HFF-Myc (cell line): ENCODE data around the gene NBPF9.
"Not testable (repeated sequence)": the region's sequence is repeated elsewhere in the genome, so short reads cannot be mapped to it uniquely, and the experiment has no call there.

Experiments
- DNase-seq: peaks from one replicate; pipeline ENCODE4 v3.0.0-alpha.2; 2011; ENCODE audit warnings: low read depth; ENCODE audit errors: extremely low read depth
- H3K4me3 ChIP-seq: replicated peaks from 2 replicates; pipeline ENCODE4 v1.5.1; 2011; ENCODE audit warnings: low read depth, mild to moderate bottlenecking, control low read depth, low read length

Gene NBPF9

GRCh38 chr1:149103109-149104081 lies at the start of gene NBPF9:
Gene NBPF9, minus strand, starts transcription at chr1:149103551. Its CDS starts 21,412 bp downstream, at chr1:149082139.
- peak within 1 kb of the TSS; percentile 39 for H3K4me3 ChIP-seq
- not testable (repeated sequence) for DNase-seq

GRCh38 chr1:149149909-149150308 lies 46.6 kb upstream of the NBPF9 start:
- DNase-seq, H3K4me3 ChIP-seq: not testable (repeated sequence)

GRCh38 chr1:149137585-149137984 lies 34.2 kb upstream of the NBPF9 start:
- H3K4me3 ChIP-seq, DNase-seq: not testable (repeated sequence)

GRCh38 chr1:149130938-149131337 lies 27.6 kb upstream of the NBPF9 start:
- not testable (repeated sequence) for DNase-seq, H3K4me3 ChIP-seq

GRCh38 chr1:149129245-149129644 lies 25.9 kb upstream of the NBPF9 start:
- not testable (repeated sequence) for DNase-seq, H3K4me3 ChIP-seq

GRCh38 chr1:149126555-149127145 lies 23.3 kb upstream of the NBPF9 start:
- H3K4me3 ChIP-seq, result not testable (repeated sequence)

GRCh38 chr1:149123948-149124926 lies 20.9 kb upstream of the NBPF9 start:
- not testable (repeated sequence) for H3K4me3 ChIP-seq, DNase-seq

More at GRCh38 chr1:149126555-149127145, 23.3 kb upstream of the NBPF9 start:
- DNase-seq, result not testable (repeated sequence)

- not testable (repeated sequence) for H3K4me3 ChIP-seq
Measured at GRCh38 chr1:149112828-149113227, 9.5 kb upstream of the NBPF9 start.

GRCh38 chr1:149110343-149110742 lies 7.0 kb upstream of the NBPF9 start:
- DNase-seq, H3K4me3 ChIP-seq: not testable (repeated sequence)

More at GRCh38 chr1:149112828-149113227, 9.5 kb upstream of the NBPF9 start:
- not testable (repeated sequence) for DNase-seq

GRCh38 chr1:149102574-149102973 lies 777 bp downstream of the NBPF9 start:
- not testable (repeated sequence) for DNase-seq
- H3K4me3 ChIP-seq, result peak overlapping the region; percentile 37

- not testable (repeated sequence) for H3K4me3 ChIP-seq
Measured at GRCh38 chr1:149098276-149098675, 5.1 kb downstream of the NBPF9 start.

GRCh38 chr1:149093155-149093554 lies 10.2 kb downstream of the NBPF9 start:
- not testable (repeated sequence) for H3K4me3 ChIP-seq, DNase-seq

More at GRCh38 chr1:149098276-149098675, 5.1 kb downstream of the NBPF9 start:
- not testable (repeated sequence) for DNase-seq

GRCh38 chr1:149075505-149076127 lies 27.7 kb downstream of the NBPF9 start:
- DNase-seq, H3K4me3 ChIP-seq: not testable (repeated sequence)

GRCh38 chr1:149064611-149065010 lies 38.7 kb downstream of the NBPF9 start:
- not testable (repeated sequence) for H3K4me3 ChIP-seq, DNase-seq

- H3K4me3 ChIP-seq, DNase-seq: not testable (repeated sequence)
Measured at GRCh38 chr1:149043056-149043455, 60.3 kb downstream of the NBPF9 start.

- not testable (repeated sequence) for DNase-seq, H3K4me3 ChIP-seq
Measured at GRCh38 chr1:149033916-149034315, 69.4 kb downstream of the NBPF9 start.

GRCh38 chr1:149024327-149024726 lies 79.0 kb downstream of the NBPF9 start:
- DNase-seq, result not testable (repeated sequence)

More at GRCh38 chr1:149024327-149024726, 79.0 kb downstream of the NBPF9 start:
- H3K4me3 ChIP-seq, result not testable (repeated sequence)
